HG02642 (cell line): ENCODE results near the gene GSG1L2.

Source experiments
- ATAC-seq: cut with Tn5 transposase; IDR thresholded peaks from one replicate; pipeline ENCODE4 v1.9.1; 2021; ENCODE audit warnings: mild to moderate bottlenecking; ENCODE audit not compliant: unreplicated experiment, poor library complexity

Gene GSG1L2

DNA sequence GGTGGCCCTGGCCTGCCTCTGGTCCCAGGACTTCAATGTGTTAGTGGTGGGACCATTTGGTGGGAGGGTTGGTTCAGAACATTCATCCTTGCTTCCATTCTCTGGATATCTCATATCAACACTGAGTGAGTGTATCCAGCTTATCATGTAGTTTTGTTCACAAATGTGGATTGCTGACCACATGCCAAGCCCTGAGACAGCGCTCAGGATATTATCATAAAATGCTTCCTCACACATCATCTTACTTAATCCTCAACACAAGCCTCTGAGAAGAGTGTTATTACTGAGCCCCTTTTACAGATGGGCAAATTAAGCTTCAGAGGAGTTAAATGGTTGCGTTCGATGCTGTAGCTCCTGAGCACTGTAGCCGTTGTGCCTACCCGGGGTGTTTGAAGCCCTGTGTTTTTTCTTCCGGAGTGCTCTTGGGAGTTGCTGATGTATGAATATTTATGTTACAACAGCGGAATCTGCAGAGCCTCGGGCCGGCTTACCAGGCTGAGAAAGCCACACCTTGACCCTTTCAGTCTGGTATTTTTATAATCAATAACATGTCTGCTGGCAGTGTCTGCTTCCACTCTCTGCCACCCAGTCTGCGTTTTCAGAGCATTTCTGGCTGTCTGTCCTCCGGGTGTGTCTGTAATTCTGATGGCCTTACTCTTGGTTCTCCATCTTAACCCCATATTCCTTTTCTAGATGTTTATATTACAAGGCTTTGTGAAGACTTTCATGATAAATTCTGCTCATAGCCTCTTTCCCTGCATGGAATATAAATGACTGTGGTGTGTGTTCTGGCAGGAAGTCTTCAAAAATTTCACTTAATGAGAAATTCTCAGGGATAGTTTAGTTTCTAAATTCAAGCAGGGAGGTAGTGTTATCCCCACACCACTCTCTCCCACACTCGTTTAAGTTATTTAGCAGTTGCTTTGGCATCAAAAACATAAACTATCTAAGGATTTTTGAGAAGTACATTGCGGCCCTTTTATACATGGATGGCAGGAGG is 6.7 kb upstream of the GSG1L2 start:
- ATAC-seq, result no peak

DNA sequence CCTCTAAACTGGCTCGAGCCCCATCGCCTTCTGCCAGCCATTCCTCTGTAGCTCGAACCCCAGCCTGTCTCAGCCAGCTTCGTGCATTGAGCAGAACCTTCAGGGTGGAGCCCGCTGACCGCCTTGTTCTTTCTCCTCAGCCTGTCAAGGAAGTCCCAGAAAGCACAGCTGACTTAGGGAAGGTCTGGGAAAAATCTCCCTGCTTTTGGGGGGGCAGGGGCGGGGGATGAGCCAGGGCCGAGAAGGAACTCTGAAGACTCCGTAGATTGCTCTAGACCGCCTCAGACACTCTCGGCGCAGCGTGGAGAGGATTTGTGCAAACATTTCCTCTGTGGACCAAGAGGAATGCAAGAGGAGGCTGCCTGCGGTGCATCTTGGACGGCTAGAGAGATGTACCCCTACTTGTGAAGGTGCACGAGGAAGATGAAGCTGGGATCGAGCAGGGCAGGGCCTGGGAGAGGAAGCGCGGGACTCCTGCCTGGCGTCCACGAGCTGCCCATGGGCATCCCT is 3.8 kb upstream of the GSG1L2 start, which contains the start of gene GLP2R:
GLP2R (plus strand) TSS at position 284 of the 510 bp plus-strand sequence; CDS start at position 424, 140 bp downstream.
- ATAC-seq, result no peak

DNA sequence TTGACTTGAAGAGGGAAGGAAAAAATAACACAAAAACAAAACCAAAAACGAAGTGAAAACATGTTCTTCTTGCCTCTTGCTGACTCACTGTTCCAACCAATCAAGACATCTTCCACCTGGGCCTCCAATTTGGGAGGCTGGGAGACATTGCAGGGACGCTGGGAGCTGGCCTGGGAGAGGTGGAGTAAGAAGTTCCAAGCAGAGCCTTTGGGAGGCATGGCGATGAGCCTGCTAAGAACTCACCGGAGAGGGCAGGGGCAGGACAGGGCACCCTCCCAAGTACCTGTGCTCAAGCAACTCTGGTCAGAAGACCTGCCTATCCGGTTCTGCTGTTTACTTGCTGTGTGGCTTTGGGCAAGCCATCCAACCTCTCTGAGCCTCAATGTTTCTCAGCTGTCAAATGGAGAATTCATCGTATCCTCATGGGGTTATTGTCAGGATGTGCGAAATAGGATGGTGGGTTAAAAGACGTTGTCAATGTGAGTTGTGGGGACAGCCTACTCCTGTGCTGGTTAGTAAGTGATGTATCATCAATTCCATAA is 3.0 kb upstream of the GSG1L2 start:
- no peak for ATAC-seq

GRCh38 chr17:9824094-9824493 is 2.2 kb upstream of the GSG1L2 start:
- no peak for ATAC-seq

DNA sequence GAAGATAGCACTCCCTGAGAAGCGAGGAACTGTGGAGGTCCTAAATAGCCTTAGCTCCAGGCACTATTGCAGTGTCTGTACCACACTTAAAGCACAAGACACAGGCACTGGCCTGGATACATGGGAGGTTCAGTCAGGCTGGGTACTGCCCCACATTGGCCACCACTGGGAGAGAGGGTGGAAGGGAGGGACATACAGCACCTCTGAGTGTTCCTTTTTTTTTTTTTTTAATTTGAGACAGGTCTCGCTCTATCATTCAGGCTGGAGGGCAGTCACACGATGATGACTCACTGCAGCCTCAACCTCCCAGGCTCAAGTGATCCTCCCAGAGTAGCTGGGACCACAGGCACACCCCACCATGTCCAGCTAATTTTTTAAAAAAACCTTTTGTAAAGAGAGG is 1.4 kb downstream of the GSG1L2 start:
- ATAC-seq, result no peak

DNA sequence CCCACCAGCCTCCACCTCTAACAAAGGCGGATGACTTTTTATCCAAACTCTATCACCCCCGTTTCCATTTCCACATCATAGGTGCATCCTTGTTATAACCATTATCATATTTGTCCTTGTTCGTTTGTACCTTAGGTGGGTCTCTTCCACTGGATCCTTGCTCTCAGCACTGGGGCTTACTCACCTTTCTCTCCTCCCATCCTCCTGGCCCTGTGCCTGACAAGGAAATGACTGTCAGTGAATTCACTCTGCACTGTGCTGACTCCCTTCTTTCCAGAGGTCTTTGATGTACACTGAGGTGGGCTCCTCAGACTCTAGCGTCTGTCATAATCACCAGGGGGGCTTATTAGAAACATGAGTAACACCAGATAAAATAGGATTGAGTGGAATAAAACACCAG is 3.1 kb downstream of the GSG1L2 start:
- no peak for ATAC-seq

DNA sequence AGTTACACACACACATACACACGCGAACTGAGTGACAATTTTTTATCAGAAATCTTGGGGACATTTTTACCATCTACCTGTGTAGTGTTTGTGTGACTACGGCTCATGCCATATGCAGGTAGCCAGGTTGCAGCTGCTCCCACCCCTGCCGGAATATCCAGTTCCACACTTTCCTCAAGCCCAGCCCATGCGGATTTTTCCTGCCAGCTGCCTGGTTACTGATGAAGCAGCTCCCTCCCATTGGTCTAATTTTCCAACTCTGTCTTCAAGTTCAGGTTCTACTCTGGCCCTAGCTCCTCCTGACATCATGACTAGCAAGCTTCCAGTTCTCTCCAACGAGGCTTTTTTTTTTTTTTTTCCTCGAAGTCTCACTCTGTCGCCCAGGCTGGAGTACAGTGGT is 4.8 kb downstream of the GSG1L2 start:
- ATAC-seq, result no peak

DNA sequence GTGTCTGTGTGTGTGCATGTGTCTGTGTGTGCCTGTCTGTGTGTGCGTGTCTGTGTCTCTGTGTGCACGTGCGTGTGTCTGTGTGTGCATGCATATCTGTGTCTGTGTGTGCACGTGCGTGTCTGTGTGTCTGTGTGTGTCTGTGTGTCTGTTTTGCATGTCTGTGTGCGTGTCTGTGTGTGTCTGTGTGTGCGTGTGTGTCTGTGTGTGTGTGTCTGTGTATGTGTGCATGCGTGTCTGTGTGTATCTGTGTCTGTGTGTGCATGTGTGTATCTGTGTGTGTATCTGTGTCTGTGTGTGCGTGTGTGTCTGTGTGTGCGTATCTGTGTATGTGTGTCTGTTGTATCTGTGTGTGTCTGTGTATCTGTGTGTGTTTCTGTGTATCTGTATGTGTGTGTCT is 5.4 kb downstream of the GSG1L2 start:
- no peak for ATAC-seq

GRCh38 chr17:9814337-9814945 is 7.4 kb downstream of the GSG1L2 start:
- no peak for ATAC-seq

- no peak for ATAC-seq
Observed at GRCh38 chr17:9813166-9813565, 8.7 kb downstream of the GSG1L2 start.

GRCh38 chr17:9811537-9811936 is 10.3 kb downstream of the GSG1L2 start:
- no peak for ATAC-seq

DNA sequence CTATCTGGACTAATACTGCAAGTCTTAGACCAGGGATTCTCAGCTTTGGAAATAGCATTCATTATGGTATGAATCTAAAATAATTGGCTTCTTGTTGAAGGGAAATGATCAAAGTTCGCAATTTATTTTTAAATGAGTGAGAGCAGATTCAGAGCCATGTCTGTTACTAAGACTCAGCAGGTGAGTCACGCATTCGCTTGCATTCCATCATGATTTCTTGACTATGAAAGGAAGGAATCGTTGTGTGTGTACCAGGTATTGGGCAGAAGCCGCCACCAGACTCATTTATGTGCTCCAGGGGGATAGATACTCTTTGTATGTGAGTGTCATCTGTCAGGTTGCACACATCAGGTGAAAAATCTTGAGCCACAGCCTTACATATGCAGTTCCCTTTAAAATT is 10.8 kb downstream of the GSG1L2 start:
- no peak for ATAC-seq

DNA sequence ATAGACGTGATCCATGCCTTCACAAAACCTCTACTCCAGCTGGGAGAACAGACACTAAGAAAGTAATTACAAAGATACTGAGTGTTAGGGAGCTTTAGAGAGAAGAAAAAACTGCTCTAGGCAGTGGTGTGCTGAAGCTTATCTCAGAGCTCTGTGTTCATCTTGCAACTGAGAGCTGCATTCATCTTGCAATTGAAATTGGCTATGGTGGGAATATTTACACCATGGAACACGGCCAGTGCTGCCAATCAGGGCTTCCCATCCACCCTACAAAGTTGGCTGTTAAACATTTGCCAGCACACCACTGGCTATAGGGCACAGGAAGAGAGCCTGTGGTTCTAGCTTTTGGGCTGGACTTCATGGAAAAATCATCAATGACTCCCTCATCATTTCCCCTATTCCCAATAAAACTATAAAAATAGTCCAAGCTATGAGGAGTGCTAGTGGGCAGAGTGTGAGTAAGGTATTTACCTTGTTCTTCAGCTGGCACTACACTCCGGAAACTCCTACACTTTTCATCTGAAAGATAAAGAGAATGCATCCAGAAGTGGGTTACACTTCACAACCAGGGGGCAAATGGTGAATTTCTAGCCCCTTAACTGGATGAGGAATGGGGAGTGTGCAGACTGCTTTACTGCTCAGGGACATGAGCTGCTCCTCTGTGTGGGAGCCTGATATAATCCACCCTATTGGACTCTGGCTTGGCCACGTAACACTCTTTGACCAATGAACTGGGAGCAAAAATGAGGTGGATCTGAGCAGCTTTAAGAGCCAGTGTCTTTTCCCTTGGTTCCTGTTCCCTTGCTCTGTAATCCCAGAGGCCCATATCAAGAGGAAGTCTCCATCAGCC is 11.6 kb downstream of the GSG1L2 start:
- no peak for ATAC-seq

- ATAC-seq, result no peak
Observed at GRCh38 chr17:9809409-9809808, 12.5 kb downstream of the GSG1L2 start.

GRCh38 chr17:9806699-9807098 is 15.2 kb downstream of the GSG1L2 start:
- ATAC-seq, result no peak

DNA sequence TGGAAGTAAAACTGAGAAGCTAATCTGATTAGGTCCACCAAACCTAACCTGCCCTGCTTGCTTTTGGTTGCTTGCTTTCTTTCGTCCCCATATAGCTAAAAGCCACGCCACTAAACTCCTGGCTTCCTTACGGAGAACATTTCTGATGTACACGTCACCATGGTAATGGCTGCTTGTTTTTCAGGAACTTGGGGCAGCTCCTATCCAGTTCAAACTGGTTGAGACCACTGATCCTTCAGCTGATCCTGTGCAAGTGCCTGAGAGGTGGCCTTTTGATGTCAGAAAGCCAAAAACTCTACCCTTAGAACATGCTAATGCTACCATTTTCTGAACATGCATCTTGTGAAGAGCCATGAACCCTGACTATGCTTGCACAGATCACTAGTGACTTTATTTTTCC is 16.1 kb downstream of the GSG1L2 start:
- ATAC-seq, result no peak

- no peak for ATAC-seq
Observed at GRCh38 chr17:9802697-9803096, 19.2 kb downstream of the GSG1L2 start.

- ATAC-seq, result no peak
Observed at GRCh38 chr17:9802294-9802693, 19.6 kb downstream of the GSG1L2 start.

DNA sequence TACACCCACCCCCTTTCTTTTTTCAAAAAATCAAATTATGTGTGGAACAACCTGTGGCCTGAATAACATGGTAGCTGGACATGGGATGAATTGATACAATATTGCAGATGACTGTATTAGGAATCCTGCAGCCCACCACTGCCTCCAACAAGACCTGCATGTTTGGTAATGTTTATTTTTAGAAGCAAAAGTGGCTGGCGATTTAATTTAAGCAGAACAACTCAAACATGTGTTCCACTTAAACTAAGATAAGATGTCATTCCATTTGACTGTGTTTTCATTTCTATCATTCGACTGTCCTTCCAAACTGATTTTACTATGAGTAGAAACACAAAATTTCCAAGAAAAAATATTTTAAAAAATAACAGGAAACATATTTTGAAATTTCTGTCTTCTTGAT is 20.4 kb downstream of the GSG1L2 start:
- no peak for ATAC-seq

DNA sequence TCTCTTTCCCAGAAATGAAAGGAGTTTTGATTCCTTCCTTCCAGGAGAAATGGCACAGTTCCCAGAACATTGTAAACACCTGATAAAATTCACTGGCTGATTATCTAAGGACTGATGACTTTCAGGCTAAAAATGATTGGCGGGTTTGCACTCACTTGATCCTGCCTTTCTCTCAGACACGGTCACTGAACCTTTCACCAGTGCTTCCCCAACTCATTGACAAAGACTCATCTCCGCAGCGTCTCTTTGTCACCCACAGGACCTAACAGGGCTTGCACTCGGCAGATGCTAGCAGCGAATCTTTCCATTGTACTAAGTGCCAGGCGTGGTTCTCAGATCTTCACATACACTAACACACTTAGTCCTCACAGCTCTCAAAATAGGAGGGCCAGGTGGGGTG is 23.2 kb downstream of the GSG1L2 start:
- no peak for ATAC-seq
